WERI-Rb-1 (cell line): ENCODE measurements around the gene GSTM1.
A peak's percentile ranks its signal among the peaks of the same experiment; 100 is the strongest.
"Not testable (repeated sequence)": the region's sequence is repeated elsewhere in the genome, so short reads cannot be mapped to it uniquely, and the experiment has no call there.

Experiments used
- DNase-seq: peaks from one replicate; pipeline ENCODE4 v3.0.0-alpha.2; 2020
- H3K27ac ChIP-seq: fragments of 250-450 bp; sonication (Bioruptor Pico); 2 replicates; pipeline ENCODE4 v1.5.1; 2020; ENCODE audit warnings: mild to moderate bottlenecking, moderate library complexity
- H3K27me3 ChIP-seq: fragments of 250-450 bp; sonication (Bioruptor Pico); 2 replicates; pipeline ENCODE4 v1.5.1; 2021; ENCODE audit warnings: mild to moderate bottlenecking, low read depth, moderate library complexity; ENCODE audit not compliant: insufficient read depth, severe bottlenecking
- H3K36me3 ChIP-seq: fragments of 250-450 bp; sonication (Bioruptor Pico); 2 replicates; pipeline ENCODE4 v1.5.1; 2020; ENCODE audit warnings: mild to moderate bottlenecking, moderate library complexity
- H3K4me3 ChIP-seq: 2 replicates; pipeline ENCODE4 v1.5.1; 2011; ENCODE audit warnings: low read depth, mild to moderate bottlenecking, control low read depth, low read length
- H3K9me3 ChIP-seq: fragments of 250-450 bp; sonication (Bioruptor Pico); 2 replicates; pipeline ENCODE4 v1.5.1; 2021; ENCODE audit warnings: mild to moderate bottlenecking, moderate library complexity; ENCODE audit not compliant: severe bottlenecking
- CTCF ChIP-seq: IDR thresholded peaks from 2 replicates; pipeline ENCODE4 v1.5.1; 2011; ENCODE audit warnings: low read depth, mild to moderate bottlenecking, control low read depth, inconsistent platforms, low read length

Gene GSTM1

GRCh38 chr1:109657970-109658369 lies 29.6 kb upstream of the GSTM1 start:
- DNase-seq, result no peak
- Histone ChIP-seq H3K4me3 (no peak overlapping the region), H3K27ac (no peak overlapping the region), H3K36me3 (no peaks in the 10 kb centered on the region), H3K27me3 (no peaks in the 10 kb centered on the region), H3K9me3 (no peaks in the 10 kb centered on the region)
- TF ChIP-seq CTCF, result no peak

GRCh38 chr1:109658533-109659042 lies 29.0 kb upstream of the GSTM1 start:
- Histone ChIP-seq H3K36me3 (no peaks in the 10 kb centered on the region), H3K27me3 (no peaks in the 10 kb centered on the region), H3K27ac (no peak overlapping the region), H3K9me3 (no peaks in the 10 kb centered on the region), H3K4me3 (no peak overlapping the region)
- no peak for TF ChIP-seq CTCF
- no peak for DNase-seq

DNA sequence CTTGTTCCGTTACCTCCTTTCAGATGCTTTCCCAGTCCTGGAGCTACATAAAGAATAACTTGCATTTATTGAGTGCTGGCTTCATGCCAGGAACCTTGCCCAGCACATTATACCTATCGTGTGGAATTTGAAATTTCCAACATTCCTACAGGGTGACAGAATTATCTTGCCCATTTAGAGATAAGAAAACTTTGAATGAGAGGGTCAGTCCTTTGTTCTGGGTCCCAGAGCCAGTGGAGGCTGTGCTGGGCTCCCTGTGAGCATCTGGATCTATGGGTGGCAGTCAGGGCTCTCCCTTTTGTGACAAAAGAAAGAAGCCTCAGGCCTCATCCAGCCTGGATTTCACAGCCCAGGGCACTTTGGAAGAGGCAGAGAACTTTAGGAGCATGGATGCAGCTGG lies 28.5 kb upstream of the GSTM1 start:
- Histone ChIP-seq H3K36me3 (no peaks in the 10 kb centered on the region), H3K27ac (no peak overlapping the region)
- no peak for TF ChIP-seq CTCF

DNA sequence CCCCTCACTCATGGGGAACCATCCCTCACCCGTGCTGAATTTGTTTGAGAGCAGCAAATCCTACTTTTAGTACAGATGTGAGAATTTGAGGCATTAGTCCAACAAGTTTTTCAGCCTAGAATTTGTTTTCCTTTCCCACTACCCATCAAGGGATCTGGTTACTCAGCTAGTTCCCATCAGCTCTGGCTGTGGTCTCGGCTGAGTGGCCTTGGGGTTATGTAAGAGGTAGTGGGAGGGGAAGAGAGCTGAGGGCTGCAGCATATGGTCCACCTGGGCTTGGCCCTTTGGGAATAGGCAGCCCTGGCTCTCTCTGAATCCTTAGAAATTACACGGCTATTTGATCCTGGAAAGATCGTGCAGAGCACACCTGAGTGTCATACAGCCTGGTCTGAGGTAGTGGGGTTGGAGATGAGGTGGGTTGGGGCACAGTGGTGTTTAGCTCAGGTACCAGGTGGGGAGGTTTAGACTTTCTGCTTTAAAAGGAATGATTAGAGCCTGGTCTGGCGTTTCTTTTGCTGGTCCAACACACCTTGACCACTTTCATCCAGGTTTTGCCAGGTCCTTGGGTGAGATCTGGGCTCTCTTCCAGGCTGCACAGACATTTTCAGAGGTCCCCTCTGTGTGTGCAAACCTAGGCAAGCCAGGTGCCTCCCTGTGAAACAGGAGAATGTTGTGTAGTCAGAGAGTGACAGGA lies 27.5 kb upstream of the GSTM1 start:
- no peaks in the 10 kb centered on the region for H3K27me3 ChIP-seq
- no peak for TF ChIP-seq CTCF
- no peak overlapping the region for H3K4me3 ChIP-seq
- peak; percentile 58 for DNase-seq
- H3K27ac ChIP-seq, result no peak overlapping the region
- H3K9me3 ChIP-seq, result no peaks in the 10 kb centered on the region
- no peaks in the 10 kb centered on the region for H3K36me3 ChIP-seq

More for the DNA sequence above, 28.5 kb upstream of the GSTM1 start:
- Histone ChIP-seq H3K4me3 (no peak overlapping the region), H3K9me3 (no peaks in the 10 kb centered on the region), H3K27me3 (no peaks in the 10 kb centered on the region)
- no peak for DNase-seq

DNA sequence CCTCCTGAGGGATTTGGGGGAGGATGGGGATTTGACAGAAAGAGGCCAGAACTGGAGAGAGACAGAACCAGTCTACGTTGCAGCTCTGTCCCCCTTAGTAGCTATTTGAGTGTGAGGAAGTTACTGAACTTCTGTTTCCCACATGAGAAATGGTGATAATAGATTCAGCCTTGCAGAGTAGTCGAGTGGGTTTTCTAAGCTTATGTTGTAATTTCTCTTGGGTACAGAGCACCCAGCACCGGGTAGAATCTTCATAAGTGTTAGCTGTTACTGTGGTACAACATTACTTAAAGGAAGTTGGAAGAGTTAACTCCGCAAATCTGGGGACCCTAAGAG lies 27.0 kb upstream of the GSTM1 start:
- H3K27ac ChIP-seq, H3K36me3 ChIP-seq, H3K27me3 ChIP-seq, H3K4me3 ChIP-seq, DNase-seq, H3K9me3 ChIP-seq: not testable (repeated sequence)

DNA sequence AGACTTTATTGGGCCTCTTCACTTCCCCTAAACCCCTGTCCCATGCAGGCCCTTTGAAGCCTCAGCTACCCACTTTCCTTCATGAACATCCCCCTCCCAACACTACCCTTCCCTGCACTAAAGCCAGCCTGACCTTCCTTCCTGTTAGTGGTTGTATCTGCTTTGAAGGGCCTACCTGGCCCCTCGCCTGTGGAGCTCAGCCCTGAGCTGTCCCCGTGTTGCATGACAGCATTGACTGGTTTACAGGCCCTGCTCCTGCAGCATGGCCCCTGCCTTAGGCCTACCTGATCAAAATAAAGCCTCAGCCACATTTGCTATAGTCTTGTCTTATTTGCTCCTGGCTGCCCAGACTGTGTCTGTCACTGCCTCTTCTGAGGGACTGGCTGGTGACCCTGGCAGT lies 26.2 kb upstream of the GSTM1 start:
- no peak for TF ChIP-seq CTCF
- no peak overlapping the region for H3K4me3 ChIP-seq
- DNase-seq, result no peak
- no peaks in the 10 kb centered on the region for H3K9me3 ChIP-seq
- H3K27me3 ChIP-seq, result no peaks in the 10 kb centered on the region
- H3K27ac ChIP-seq, result no peak overlapping the region
- H3K36me3 ChIP-seq, result no peaks in the 10 kb centered on the region
